Psoas muscle (tissue), 8 donors: ENCODE measurements around the gene FOLR2. TPM values are rescaled to one million over a fixed set of nuclear protein-coding genes. Genes with fewer than 3 reads are reported as not detected.
"Not testable (repeated sequence)": the region's sequence is repeated elsewhere in the genome, so short reads cannot be mapped to it uniquely, and the experiment has no call there.

Experiments used
- ATAC-seq, 4 donors: fragments of 200-7000 bp; cut with Tn5 transposase; one replicate each; pipeline ENCODE4 v1.9.1; 2020; ENCODE audit warnings: moderate library complexity in 3 of 4, mild to moderate bottlenecking in 2 of 4
- DNase-seq, 2 donors: peaks; one replicate each; pipeline ENCODE4 v3.0.0-alpha.2; 2020
- H3K27ac ChIP-seq: fragments of 200-600 bp; one replicate; pipeline ENCODE4 v1.8.0; 2022
- H3K27me3 ChIP-seq, 3 donors: fragments of 200-600 bp in 1 of 3; one replicate each; pipeline versions ENCODE4 v1.6.1 to v1.8.0; 2013 to 2022; ENCODE audit warnings: low read length in 2 of 3, mild to moderate bottlenecking in 2 of 3, moderate library complexity in 1 of 3; ENCODE audit not compliant: insufficient read depth in 3 of 3
- H3K36me3 ChIP-seq, 2 donors: fragments of 200-600 bp in 1 of 2; one replicate each; pipeline versions ENCODE4 v1.6.1 to v1.8.0; 2013 to 2022; ENCODE audit warnings: low read depth in 1 of 2, mild to moderate bottlenecking in 1 of 2, moderate library complexity in 1 of 2; ENCODE audit not compliant: insufficient read depth in 1 of 2
- H3K4me1 ChIP-seq: fragments of 200-600 bp; one replicate; pipeline ENCODE4 v1.8.0; 2022
- H3K4me3 ChIP-seq: fragments of 200-600 bp; one replicate; pipeline ENCODE4 v1.8.0; 2022; ENCODE audit warnings: mild to moderate bottlenecking
- H3K9me3 ChIP-seq: fragments of 200-600 bp; one replicate; pipeline ENCODE4 v1.8.0; 2022
- WGBS, 3 donors: extraction: QIAGEN DNeasy Blood & Tissue Kit; methylation state at CpG; one replicate each; pipeline versions ENCODE4 v1.1.6 to v1.1.7; 2013; 5-methylcytosine and 5-hydroxymethylcytosine counted together
- intact Hi-C, 2 donors: fragments of 100-400 bp; cut with DNase I; formaldehyde crosslinking; loops; one replicate each; pipeline versions ENCODE4 v1.11.0 to v1.14.2; 2022
- polyA plus RNA-seq, 3 donors: library from polyadenylated mRNA; stranded (reverse); fragments of 200-250 nt; gene quantifications; one replicate each; pipeline ENCODE4 v1.2.3, GENCODE V29; 2013
- total RNA-seq, 4 donors: library from RNA; stranded (reverse); fragmentation: NEBNext Ultra II Directional in 2 of 4; extraction: Animal tissue kit (Norgen Biotek cat#: 25700) in 2 of 4; gene quantifications; one replicate each; pipeline versions ENCODE4 v1.2.1 to v1.2.4, GENCODE V29; 2021 to 2023
- TF ChIP-seq, protein P1 (sequence below): fragments of 200-600 bp; IDR thresholded peaks from one replicate; pipeline ENCODE4 v1.8.0; 2022; ENCODE audit warnings: antibody characterized with exemption
- donor health status: healthy with polysubstance abuse.
- donor health status: DM: no; HTN: no; CAD: no; lungs with moderate emphysema.
- donor health status: Bipolar disorder and iron deficiency.
- donor health status: healthy.
- donor health status: DM: yes; HTN: yes; CAD: no.
- donor health status: DM: no; HTN: no; CAD: no.
- donor health status: DM: no; HTN: no; CAD: no.
- donor health status: DM: yes; HTN: yes; CAD: no.

FOLR2 gene
- total and polyA plus RNA-seq, 7 donors: 2.9 to 14.2 (median 5.3) TPM

DNA sequence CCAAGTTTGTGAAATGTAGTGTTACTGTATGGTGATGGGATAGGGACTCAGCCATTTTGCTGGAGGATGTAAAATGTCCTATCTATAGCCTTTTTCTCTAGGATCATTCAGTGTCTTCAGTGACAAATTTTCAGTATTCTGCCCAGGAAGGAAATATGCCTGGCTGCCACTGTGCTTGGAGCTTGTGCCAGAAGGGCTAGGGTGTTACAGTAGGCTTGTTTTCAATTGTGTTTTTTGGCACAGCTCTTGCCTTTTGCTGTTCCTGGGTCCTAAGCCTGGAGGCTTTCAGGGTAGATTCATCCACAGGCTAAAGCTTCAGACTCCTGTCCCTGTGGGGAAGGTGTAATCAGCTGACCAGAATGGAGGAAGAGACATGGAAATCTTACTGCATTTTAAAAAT lies 49.4 kb downstream of the FOLR2 start:
- DNase-seq: no peak
- intact Hi-C loops: no loop called here

GRCh38 chr11:72266960-72267359 lies 50.4 kb downstream of the FOLR2 start:
- H3K4me1 ChIP-seq, H3K36me3 ChIP-seq, H3K27me3 ChIP-seq, H3K27ac ChIP-seq, intact Hi-C loops, ATAC-seq, DNase-seq, H3K9me3 ChIP-seq, H3K4me3 ChIP-seq: not testable (repeated sequence)
- WGBS, 3 donors: 77 to 87% (median 80%) methylated on average over 5 of the region's 5 CpGs

More for the DNA sequence above, 49.4 kb downstream of the FOLR2 start:
- peaks cover 0 to 8% (median 0%) of the 10 kb centered on the region in 3 donors for H3K27me3 ChIP-seq
- H3K4me1 ChIP-seq: no peaks in the 10 kb centered on the region
- H3K36me3 ChIP-seq: no peaks in the 10 kb centered on the region
- ATAC-seq: no peak
- no peak overlapping the region for H3K4me3 ChIP-seq
- TF ChIP-seq, protein P1, sequence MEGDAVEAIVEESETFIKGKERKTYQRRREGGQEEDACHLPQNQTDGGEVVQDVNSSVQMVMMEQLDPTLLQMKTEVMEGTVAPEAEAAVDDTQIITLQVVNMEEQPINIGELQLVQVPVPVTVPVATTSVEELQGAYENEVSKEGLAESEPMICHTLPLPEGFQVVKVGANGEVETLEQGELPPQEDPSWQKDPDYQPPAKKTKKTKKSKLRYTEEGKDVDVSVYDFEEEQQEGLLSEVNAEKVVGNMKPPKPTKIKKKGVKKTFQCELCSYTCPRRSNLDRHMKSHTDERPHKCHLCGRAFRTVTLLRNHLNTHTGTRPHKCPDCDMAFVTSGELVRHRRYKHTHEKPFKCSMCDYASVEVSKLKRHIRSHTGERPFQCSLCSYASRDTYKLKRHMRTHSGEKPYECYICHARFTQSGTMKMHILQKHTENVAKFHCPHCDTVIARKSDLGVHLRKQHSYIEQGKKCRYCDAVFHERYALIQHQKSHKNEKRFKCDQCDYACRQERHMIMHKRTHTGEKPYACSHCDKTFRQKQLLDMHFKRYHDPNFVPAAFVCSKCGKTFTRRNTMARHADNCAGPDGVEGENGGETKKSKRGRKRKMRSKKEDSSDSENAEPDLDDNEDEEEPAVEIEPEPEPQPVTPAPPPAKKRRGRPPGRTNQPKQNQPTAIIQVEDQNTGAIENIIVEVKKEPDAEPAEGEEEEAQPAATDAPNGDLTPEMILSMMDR: no peak
- no peaks in the 10 kb centered on the region for H3K9me3 ChIP-seq
- H3K27ac ChIP-seq: no peak overlapping the region

DNA sequence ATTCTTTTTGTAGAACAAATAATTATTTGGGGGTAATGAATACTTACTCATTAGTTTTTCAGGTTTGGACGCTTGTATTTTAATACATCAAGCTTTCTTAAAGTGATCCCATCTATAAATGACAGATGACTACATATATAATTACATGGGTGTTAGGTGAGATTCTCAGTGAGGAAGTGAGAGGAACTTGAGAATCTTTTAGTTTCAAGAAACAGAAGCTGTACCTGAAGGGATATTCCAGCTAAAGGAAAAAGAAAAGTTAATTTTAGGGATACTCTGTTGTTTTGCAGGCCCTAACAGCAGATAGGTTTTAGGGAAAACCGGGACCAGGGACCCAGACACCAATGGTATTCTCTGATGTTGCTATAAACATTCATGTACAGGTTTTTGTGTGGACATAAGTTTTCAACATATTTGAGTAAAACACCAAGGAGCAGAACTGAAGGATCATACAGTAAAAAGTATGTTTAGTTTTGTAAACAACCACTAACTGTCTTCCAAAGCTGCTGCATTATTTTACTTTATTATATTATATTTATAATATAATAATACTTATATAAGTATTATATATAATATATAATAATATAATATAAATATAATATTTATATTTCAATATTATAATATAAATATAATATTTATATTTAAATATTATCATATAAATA lies 51.5 kb downstream of the FOLR2 start:
- H3K36me3 ChIP-seq: no peaks in the 10 kb centered on the region
- 63 to 79% (median 76%) methylated on average over 2 of the region's 2 CpGs for WGBS, 3 donors
- ATAC-seq (no peak), DNase-seq (no peak)
- no peak overlapping the region for H3K27ac ChIP-seq
- TF ChIP-seq, protein P1: no peak
- peaks cover 0 to 8% (median 0%) of the 10 kb centered on the region in 3 donors for H3K27me3 ChIP-seq
- intact Hi-C loops: no loop called here
- no peaks in the 10 kb centered on the region for H3K4me1 ChIP-seq
- no peak overlapping the region for H3K4me3 ChIP-seq
- no peaks in the 10 kb centered on the region for H3K9me3 ChIP-seq

Other genes with a start within 250 kb of the FOLR2 start
- gene IL18BP, start 217.9 kb upstream of the FOLR2 start, total RNA-seq: 1 to 10 TPM; 2.9 to 4.4 (median 3.2) TPM
- gene IL18BP, start 217.9 kb upstream of the FOLR2 start, polyA plus RNA-seq: 1 to 10 TPM; 1.5 to 2.1 (median 2.0) TPM
- gene NUMA1, start 136.3 kb upstream of the FOLR2 start, total RNA-seq: 100 to 1,000 TPM in 3 of 4 donors, 10 to 100 TPM in 1; 100.0 to 130 (median 111) TPM
- 100 to 1,000 TPM in 1 of 3 donors, 10 to 100 TPM in 2; 68.9 to 102 (median 92.8) TPM for gene NUMA1, start 136.3 kb upstream of the FOLR2 start, polyA plus RNA-seq
- 1 to 10 TPM; 4.9 to 5.9 (median 5.4) TPM for gene LRRC51, start 135.9 kb upstream of the FOLR2 start, total RNA-seq
- gene LRRC51, start 135.9 kb upstream of the FOLR2 start, polyA plus RNA-seq: 10 to 100 TPM in 1 of 3 donors, 1 to 10 TPM in 2; 4.0 to 10.4 (median 7.0) TPM
- gene LAMTOR1, start 113.5 kb upstream of the FOLR2 start, total RNA-seq: 10 to 100 TPM; 74.9 to 91.2 (median 80.4) TPM
- gene LAMTOR1, start 113.5 kb upstream of the FOLR2 start, polyA plus RNA-seq: 100 to 1,000 TPM; 101 to 223 (median 141) TPM
- gene TOMT, start 110.9 kb upstream of the FOLR2 start, total RNA-seq: not detected
- not detected for gene TOMT, start 110.9 kb upstream of the FOLR2 start, polyA plus RNA-seq
- gene ANAPC15, start 104.1 kb upstream of the FOLR2 start, total RNA-seq: 10 to 100 TPM; 32.7 to 45.7 (median 37.1) TPM
- 10 to 100 TPM; 33.0 to 49.2 (median 43.0) TPM for gene ANAPC15, start 104.1 kb upstream of the FOLR2 start, polyA plus RNA-seq
- under 1 TPM in 1 of 4 donors, not detected in 3; 0.58 TPM for gene FOLR3, start 81.1 kb upstream of the FOLR2 start, total RNA-seq
- under 1 TPM in 1 of 3 donors, not detected in 2; 0.09 TPM for gene FOLR3, start 81.1 kb upstream of the FOLR2 start, polyA plus RNA-seq
- gene FOLR1, start 24.7 kb upstream of the FOLR2 start, total RNA-seq: under 1 TPM in 2 of 4 donors, not detected in 2; 0.22 to 0.36 TPM
- not detected for gene FOLR1, start 24.7 kb upstream of the FOLR2 start, polyA plus RNA-seq
- gene INPPL1, start 8.0 kb downstream of the FOLR2 start, total RNA-seq: 100 to 1,000 TPM in 3 of 4 donors, 10 to 100 TPM in 1; 90.7 to 125 (median 121) TPM
- gene INPPL1, start 8.0 kb downstream of the FOLR2 start, polyA plus RNA-seq: 10 to 100 TPM; 35.2 to 84.9 (median 60.1) TPM
- gene PHOX2A, start 27.4 kb downstream of the FOLR2 start, total RNA-seq: not detected
- under 1 TPM in 1 of 3 donors, not detected in 2; 0.07 TPM for gene PHOX2A, start 27.4 kb downstream of the FOLR2 start, polyA plus RNA-seq
- 10 to 100 TPM; 18.5 to 27.9 (median 26.4) TPM for gene CLPB, start 217.7 kb downstream of the FOLR2 start, total RNA-seq
- gene CLPB, start 217.7 kb downstream of the FOLR2 start, polyA plus RNA-seq: 10 to 100 TPM; 13.3 to 23.2 (median 20.1) TPM